ENCODE data around the gene KCNQ1OT1.

Gene KCNQ1OT1

DNA sequence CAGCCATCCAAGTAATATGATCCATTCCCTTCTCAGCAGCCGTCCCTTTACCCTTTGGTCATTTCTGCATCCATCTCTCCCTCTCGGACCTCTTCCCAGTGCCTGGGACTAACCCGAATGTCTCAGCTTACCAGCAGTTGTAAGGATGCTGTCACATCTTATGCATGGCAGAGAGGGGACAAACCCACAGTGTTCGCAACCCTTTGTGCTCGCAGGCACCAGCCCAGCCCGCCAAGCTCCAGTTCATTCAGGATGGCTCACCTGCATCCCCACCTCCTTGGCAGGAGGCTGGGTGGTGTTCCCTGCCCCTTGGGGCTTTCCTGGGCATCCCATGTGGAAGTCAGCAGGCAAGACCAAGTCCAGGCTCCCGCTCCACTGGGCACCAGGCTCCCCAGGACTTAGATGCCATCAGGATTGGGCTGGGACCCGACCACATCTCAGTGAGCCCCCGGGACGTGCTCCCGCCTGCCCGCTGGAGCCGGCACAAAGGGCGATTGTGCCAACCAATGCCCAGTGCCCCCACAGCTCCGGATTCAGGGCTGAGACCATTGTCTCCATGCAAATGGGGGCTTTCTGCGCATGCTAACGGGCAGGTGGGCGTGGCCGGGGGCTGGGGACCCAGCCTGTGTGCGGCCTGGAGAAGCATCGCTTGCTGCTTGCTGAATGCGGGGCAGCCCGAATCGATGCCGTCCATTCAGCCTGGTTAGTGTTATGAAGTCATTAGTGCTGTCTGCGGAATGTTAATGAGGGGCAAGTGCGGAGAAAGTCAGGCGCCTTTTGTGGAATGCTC lies 108.6 kb downstream of the KCNQ1OT1 start (continued):
- TF ChIP-seq, protein P1, sequence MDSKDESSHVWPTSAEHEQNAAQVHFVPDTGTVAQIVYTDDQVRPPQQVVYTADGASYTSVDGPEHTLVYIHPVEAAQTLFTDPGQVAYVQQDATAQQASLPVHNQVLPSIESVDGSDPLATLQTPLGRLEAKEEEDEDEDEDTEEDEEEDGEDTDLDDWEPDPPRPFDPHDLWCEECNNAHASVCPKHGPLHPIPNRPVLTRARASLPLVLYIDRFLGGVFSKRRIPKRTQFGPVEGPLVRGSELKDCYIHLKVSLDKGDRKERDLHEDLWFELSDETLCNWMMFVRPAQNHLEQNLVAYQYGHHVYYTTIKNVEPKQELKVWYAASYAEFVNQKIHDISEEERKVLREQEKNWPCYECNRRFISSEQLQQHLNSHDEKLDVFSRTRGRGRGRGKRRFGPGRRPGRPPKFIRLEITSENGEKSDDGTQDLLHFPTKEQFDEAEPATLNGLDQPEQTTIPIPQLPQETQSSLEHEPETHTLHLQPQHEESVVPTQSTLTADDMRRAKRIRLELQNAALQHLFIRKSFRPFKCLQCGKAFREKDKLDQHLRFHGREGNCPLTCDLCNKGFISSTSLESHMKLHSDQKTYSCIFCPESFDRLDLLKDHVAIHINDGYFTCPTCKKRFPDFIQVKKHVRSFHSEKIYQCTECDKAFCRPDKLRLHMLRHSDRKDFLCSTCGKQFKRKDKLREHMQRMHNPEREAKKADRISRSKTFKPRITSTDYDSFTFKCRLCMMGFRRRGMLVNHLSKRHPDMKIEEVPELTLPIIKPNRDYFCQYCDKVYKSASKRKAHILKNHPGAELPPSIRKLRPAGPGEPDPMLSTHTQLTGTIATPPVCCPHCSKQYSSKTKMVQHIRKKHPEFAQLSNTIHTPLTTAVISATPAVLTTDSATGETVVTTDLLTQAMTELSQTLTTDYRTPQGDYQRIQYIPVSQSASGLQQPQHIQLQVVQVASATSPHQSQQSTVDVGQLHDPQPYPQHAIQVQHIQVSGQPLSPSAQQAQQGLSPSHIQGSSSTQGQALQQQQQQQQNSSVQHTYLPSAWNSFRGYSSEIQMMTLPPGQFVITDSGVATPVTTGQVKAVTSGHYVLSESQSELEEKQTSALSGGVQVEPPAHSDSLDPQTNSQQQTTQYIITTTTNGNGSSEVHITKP (tag by site-specific recombination; IDR thresholded peaks at IDR 0.05) = no peak

GRCh38 chr11:2590131-2590964 lies 109.4 kb downstream of the KCNQ1OT1 start:
- no peaks in the 10 kb centered on the region for H3K36me3 ChIP-seq (ENCODE audit: control insufficient read depth in 2 of 2, insufficient read depth in 1 of 2, low read length in 2 of 2)
- H3K4me1 ChIP-seq (ENCODE audit: control insufficient read depth, insufficient read depth, low read length) = no peaks in the 10 kb centered on the region
- H3K27ac ChIP-seq (ENCODE audit: extremely low read depth, low read depth, low read length) = no peak overlapping the region
- no peak overlapping the region for H3K4me3 ChIP-seq (ENCODE audit: low read depth, low read length)
- TF ChIP-seq ZEB2 (tag by site-specific recombination; IDR thresholded peaks at IDR 0.05) = no peak
- TF ChIP-seq ZNF280C (tag by site-specific recombination; IDR thresholded peaks at IDR 0.05) = no peak
- TF ChIP-seq, protein P2, sequence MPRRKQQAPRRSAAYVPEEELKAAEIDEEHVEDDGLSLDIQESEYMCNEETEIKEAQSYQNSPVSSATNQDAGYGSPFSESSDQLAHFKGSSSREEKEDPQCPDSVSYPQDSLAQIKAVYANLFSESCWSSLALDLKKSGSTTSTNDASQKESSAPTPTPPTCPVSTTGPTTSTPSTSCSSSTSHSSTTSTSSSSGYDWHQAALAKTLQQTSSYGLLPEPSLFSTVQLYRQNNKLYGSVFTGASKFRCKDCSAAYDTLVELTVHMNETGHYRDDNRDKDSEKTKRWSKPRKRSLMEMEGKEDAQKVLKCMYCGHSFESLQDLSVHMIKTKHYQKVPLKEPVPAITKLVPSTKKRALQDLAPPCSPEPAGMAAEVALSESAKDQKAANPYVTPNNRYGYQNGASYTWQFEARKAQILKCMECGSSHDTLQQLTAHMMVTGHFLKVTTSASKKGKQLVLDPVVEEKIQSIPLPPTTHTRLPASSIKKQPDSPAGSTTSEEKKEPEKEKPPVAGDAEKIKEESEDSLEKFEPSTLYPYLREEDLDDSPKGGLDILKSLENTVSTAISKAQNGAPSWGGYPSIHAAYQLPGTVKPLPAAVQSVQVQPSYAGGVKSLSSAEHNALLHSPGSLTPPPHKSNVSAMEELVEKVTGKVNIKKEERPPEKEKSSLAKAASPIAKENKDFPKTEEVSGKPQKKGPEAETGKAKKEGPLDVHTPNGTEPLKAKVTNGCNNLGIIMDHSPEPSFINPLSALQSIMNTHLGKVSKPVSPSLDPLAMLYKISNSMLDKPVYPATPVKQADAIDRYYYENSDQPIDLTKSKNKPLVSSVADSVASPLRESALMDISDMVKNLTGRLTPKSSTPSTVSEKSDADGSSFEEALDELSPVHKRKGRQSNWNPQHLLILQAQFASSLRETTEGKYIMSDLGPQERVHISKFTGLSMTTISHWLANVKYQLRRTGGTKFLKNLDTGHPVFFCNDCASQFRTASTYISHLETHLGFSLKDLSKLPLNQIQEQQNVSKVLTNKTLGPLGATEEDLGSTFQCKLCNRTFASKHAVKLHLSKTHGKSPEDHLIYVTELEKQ (tag by site-specific recombination; IDR thresholded peaks at IDR 0.05; ENCODE audit: borderline replicate concordance) = no peak
- no peak for TF ChIP-seq GLI4 (tag by site-specific recombination; IDR thresholded peaks at IDR 0.05)
- TF ChIP-seq ZNF311 (tag by site-specific recombination; IDR thresholded peaks at IDR 0.05; ENCODE audit: borderline replicate concordance) = no peak
- TF ChIP-seq OSR2 (tag by site-specific recombination; IDR thresholded peaks at IDR 0.05) = no peak
- no peak for TF ChIP-seq ZNF692 (tag by site-specific recombination; IDR thresholded peaks at IDR 0.05)
- no peak for TF ChIP-seq ZNF473 (tag by site-specific recombination; IDR thresholded peaks at IDR 0.05)
- no peak for TF ChIP-seq ZNF138 (tag by site-specific recombination; IDR thresholded peaks at IDR 0.05; ENCODE audit: borderline replicate concordance)
- no peak for TF ChIP-seq ZNF394 (tag by site-specific recombination; IDR thresholded peaks at IDR 0.05; ENCODE audit: borderline replicate concordance)
- TF ChIP-seq ZNF623 (tag by site-specific recombination; IDR thresholded peaks at IDR 0.05) = no peak
- ChIA-PET CTCF (interaction anchor here (0.6 kb wide), 1 partner anchor 53 kb away, joined by 3 read pairs; no protein-coding TSS in a partner anchor), POLR2A (no interaction called here)
- no peaks in the 10 kb centered on the region for H3K9me3 ChIP-seq (ENCODE audit: control insufficient read depth, insufficient read depth, low read depth, low read length)

Measured in HEK293 (cell line).